MM.1S (cell line): ENCODE data around the gene JSRP1.

Source experiments
- DNase-seq: peaks from one replicate; pipeline ENCODE4 v3.0.0-alpha.2; 2015
- H2AFZ ChIP-seq: fragments of 300-600 bp; sonication (generic); 2 replicates; pipeline ENCODE4 v1.6.0; 2016; ENCODE audit warnings: antibody characterized with exemption, low read length
- H3F3A ChIP-seq: fragments of 300-600 bp; sonication (generic); 2 replicates; pipeline ENCODE4 v1.6.1; 2016; ENCODE audit warnings: mild to moderate bottlenecking, antibody characterized with exemption, low read length, moderate library complexity, mixed read lengths; ENCODE audit not compliant: insufficient read depth
- H3K27ac ChIP-seq: fragments of 300-600 bp; sonication (generic); 2 replicates; pipeline ENCODE4 v1.5.1; 2016; ENCODE audit warnings: mild to moderate bottlenecking, low read length
- H3K27me3 ChIP-seq: fragments of 300-600 bp; sonication (generic); replicated peaks from 2 replicates; pipeline ENCODE4 v1.6.0; 2016; ENCODE audit warnings: low read length; ENCODE audit not compliant: insufficient read depth
- H3K36me3 ChIP-seq: fragments of 300-600 bp; sonication (generic); replicated peaks from 2 replicates; pipeline ENCODE4 v1.6.1; 2016; ENCODE audit warnings: mild to moderate bottlenecking, low read length, mixed read lengths; ENCODE audit not compliant: insufficient read depth
- H3K4me1 ChIP-seq: fragments of 300-600 bp; sonication (generic); 2 replicates; pipeline ENCODE4 v1.6.1; 2016; ENCODE audit warnings: low read length, mixed read lengths
- H3K4me2 ChIP-seq: fragments of 300-600 bp; sonication (generic); 2 replicates; pipeline ENCODE4 v1.6.0; 2016; ENCODE audit warnings: low read depth, low read length
- H3K4me3 ChIP-seq: fragments of 300-600 bp; sonication (generic); 2 replicates; pipeline ENCODE4 v1.5.1; 2016; ENCODE audit warnings: low read length, mixed read lengths
- H3K79me2 ChIP-seq: fragments of 300-600 bp; sonication (generic); 2 replicates; pipeline ENCODE4 v1.6.1; 2016; ENCODE audit warnings: mixed run types, low read length, mixed read lengths
- H3K9ac ChIP-seq: fragments of 300-600 bp; sonication (generic); 2 replicates; pipeline ENCODE4 v1.6.1; 2016; ENCODE audit warnings: low read length, mixed read lengths
- H3K9me2 ChIP-seq: fragments of 300-600 bp; sonication (generic); replicated peaks from 2 replicates; pipeline ENCODE4 v1.6.1; 2016; ENCODE audit warnings: mild to moderate bottlenecking, low read length, mixed read lengths; ENCODE audit not compliant: insufficient read depth
- H3K9me3 ChIP-seq: fragments of 300-600 bp; sonication (generic); replicated peaks from 2 replicates; pipeline ENCODE4 v1.6.1; 2016; ENCODE audit warnings: mild to moderate bottlenecking, low read length, mixed read lengths; ENCODE audit not compliant: insufficient read depth
- H4K20me1 ChIP-seq: fragments of 300-600 bp; sonication (generic); 2 replicates; pipeline ENCODE4 v1.6.1; 2016; ENCODE audit warnings: mild to moderate bottlenecking, low read length, moderate library complexity, mixed read lengths; ENCODE audit not compliant: insufficient read depth
- EZH2 ChIP-seq: fragments of 300-600 bp; sonication (generic); optimal IDR thresholded peaks from 2 replicates; pipeline ENCODE3; 2017; ENCODE audit warnings: low read depth, mild to moderate bottlenecking, antibody characterized with exemption, low read length, mixed read lengths
- EZH2phosphoT487 ChIP-seq: fragments of 300-600 bp; sonication (generic); IDR thresholded peaks from 2 replicates; pipeline ENCODE4 v1.6.1; 2018; ENCODE audit warnings: antibody characterized with exemption, low read length
- TF ChIP-seq, protein P1 (sequence below): fragments of 300-600 bp; sonication (generic); IDR thresholded peaks from 2 replicates; pipeline ENCODE4 v1.5.1; 2016; ENCODE audit warnings: antibody characterized with exemption, low read length, mixed read lengths

The JSRP1 gene, protein sequence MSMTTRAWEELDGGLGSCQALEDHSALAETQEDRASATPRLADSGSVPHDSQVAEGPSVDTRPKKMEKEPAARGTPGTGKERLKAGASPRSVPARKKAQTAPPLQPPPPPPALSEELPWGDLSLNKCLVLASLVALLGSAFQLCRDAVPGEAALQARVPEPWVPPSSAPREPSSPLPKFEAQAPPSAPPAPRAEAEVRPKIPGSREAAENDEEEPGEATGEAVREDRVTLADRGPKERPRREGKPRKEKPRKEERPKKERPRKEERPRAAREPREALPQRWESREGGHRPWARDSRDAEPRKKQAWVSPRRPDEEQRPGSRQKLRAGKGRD

DNA sequence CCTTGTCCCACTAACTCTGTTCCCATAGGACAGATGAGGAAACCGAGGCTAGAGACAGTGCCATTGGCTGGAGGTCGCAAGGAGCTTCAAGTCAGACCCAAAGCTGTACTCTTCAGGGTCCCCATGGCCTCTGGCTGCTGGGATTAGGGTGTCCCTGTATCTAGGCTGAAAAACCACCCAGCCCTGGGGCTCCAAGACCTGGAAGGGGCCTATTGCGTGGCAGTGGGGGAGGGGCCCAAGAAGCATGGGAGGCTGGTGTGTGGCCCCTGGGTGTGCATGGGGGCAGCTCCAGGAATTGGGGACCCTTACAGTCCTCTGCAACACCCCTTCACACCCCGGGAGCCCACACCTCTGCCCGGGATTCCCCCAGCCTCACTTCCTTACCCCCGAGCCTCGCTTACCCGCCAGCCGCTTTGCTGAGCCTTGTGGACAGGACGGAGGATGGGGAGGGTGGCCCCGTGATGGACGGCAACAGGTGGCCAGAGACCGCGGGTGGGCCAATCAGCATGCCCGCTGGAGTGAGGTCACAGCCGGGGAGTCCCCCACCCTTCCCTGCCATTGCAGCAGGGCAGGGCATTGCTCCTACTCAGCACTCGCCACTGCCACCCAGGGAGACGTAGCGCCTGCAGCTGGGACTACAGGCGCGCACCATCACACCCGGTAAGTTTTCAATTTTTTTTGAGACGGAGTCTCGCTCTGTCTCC, at the start of gene JSRP1:
Gene JSRP1 (minus strand): TSS at position 436 of the 704 bp plus-strand sequence. CDS start 1,103 bp downstream, outside the sequence.
- Histone ChIP-seq H3K36me3 (0 out of 2 replicates have a peak, but pooled peaks cover 5% of the 10 kb centered on the region), H3F3A (peaks cover 28% of the 10 kb centered on the region), H3K27ac (peak within 1 kb of the TSS; percentile 95), H3K4me2 (peak within 1 kb of the TSS; percentile 85), H4K20me1 (no peaks in the 10 kb centered on the region), H3K4me3 (peak within 1 kb of the TSS; percentile 70), H2AFZ (0 out of 2 replicates have a peak within 1 kb of the TSS, but pooled peaks have one; percentile 19), H3K9ac (peak within 1 kb of the TSS; percentile 96), H3K79me2 (peaks cover 71% of the 10 kb centered on the region), H3K9me2 (no peaks in the 10 kb centered on the region), H3K9me3 (no peaks in the 10 kb centered on the region), H3K27me3 (no peaks in the 10 kb centered on the region), H3K4me1 (peaks cover 40% of the 10 kb centered on the region)
- DNase-seq = peak; percentile 92
- TF ChIP-seq, protein P1, sequence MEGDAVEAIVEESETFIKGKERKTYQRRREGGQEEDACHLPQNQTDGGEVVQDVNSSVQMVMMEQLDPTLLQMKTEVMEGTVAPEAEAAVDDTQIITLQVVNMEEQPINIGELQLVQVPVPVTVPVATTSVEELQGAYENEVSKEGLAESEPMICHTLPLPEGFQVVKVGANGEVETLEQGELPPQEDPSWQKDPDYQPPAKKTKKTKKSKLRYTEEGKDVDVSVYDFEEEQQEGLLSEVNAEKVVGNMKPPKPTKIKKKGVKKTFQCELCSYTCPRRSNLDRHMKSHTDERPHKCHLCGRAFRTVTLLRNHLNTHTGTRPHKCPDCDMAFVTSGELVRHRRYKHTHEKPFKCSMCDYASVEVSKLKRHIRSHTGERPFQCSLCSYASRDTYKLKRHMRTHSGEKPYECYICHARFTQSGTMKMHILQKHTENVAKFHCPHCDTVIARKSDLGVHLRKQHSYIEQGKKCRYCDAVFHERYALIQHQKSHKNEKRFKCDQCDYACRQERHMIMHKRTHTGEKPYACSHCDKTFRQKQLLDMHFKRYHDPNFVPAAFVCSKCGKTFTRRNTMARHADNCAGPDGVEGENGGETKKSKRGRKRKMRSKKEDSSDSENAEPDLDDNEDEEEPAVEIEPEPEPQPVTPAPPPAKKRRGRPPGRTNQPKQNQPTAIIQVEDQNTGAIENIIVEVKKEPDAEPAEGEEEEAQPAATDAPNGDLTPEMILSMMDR = peak; percentile 24
- no peak for TF ChIP-seq EZH2

DNA sequence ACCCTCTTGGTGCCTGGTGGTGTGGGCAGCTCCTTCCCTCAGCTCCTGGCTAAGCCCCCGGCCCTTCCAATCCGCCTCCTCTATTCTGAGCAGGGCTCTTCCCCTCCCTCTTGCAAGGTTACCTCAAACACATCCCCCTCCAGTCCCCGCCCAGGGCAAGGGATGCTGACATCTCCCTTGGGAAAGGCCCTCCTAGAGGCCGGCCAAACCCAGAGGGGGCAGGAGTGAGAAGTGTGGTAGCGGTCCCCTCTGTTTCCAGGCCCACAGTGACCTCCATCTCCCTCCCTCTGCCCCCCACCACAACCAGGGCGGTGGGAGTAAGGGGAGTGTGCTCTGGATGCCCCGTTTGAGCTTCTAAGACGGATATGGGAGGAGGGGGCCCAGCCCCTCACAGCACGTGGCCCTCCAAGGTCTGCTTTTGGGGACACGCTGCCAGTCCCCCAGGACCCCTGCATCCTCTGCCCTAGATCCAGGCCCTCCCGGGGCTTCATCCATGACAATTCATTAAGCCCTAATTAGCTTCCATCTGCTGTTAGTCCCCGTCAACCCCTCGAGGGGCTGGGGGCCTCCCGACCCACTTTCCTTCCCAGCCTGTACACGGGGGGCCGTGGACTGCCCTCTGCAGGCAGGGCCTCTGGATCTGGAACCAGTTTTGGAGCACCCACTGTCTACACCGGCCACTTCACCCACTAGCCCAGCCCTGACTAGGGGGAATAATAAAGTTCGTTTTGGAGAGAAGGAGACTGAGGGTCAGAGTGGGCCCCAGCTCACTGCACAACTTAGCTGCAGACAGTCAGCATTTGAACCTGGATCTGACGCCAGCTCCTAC, 49.4 kb upstream of the JSRP1 start:
- no peaks in the 10 kb centered on the region for H3F3A ChIP-seq
- no peaks in the 10 kb centered on the region for H4K20me1 ChIP-seq
- no peak overlapping the region for H3K4me2 ChIP-seq
- H3K4me1 ChIP-seq = no peaks in the 10 kb centered on the region
- H3K27ac ChIP-seq = no peak overlapping the region
- H3K27me3 ChIP-seq = peaks cover 93% of the 10 kb centered on the region
- no peak overlapping the region for H2AFZ ChIP-seq
- DNase-seq = no peak
- H3K9me3 ChIP-seq = no peaks in the 10 kb centered on the region
- no peak overlapping the region for H3K9ac ChIP-seq
- no peaks in the 10 kb centered on the region for H3K36me3 ChIP-seq
- H3K79me2 ChIP-seq = no peaks in the 10 kb centered on the region
- H3K4me3 ChIP-seq = no peak overlapping the region
- H3K9me2 ChIP-seq = no peaks in the 10 kb centered on the region
- TF ChIP-seq EZH2 (no peak), EZH2phosphoT487 (no peak)
- TF ChIP-seq, protein P1 = no peak

DNA sequence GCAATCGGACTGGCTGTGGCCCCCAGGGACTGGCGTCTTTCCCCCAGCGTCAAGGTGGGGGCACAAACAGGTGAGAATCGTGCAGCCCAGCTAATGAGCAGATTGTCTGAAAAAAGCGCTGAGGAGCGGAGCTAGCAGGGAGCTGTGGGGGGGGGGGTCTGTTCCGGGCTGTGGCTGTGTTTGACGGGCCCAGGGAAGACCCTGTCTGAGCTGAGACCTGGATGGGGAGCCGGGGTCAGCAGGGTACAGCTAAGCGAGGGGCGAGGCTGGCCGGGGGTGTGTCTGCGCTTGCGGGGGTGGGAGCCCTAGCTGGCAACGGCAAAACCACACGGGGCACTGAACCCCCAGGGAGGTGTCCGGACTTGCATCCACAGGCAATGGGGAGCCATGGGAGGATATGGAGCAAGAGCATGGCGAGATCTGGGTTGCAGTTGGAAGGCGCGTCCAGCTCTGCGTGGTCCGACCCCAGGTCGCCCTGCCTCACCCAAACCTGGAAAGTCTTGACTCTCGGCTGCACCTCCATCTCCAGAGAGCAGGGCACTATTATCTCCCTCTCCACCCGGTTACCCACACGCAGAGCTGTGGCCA, 47.1 kb upstream of the JSRP1 start:
- H3K9me3 ChIP-seq = no peaks in the 10 kb centered on the region
- no peak overlapping the region for H3K27ac ChIP-seq
- no peaks in the 10 kb centered on the region for H3K9me2 ChIP-seq
- H3K4me1 ChIP-seq = no peaks in the 10 kb centered on the region
- no peak overlapping the region for H3K4me2 ChIP-seq
- H3K9ac ChIP-seq = no peak overlapping the region
- H3K27me3 ChIP-seq = peaks cover 74% of the 10 kb centered on the region
- no peak for DNase-seq
- H3K79me2 ChIP-seq = no peaks in the 10 kb centered on the region
- H3K4me3 ChIP-seq = no peak overlapping the region
- H3F3A ChIP-seq = no peaks in the 10 kb centered on the region
- no peaks in the 10 kb centered on the region for H4K20me1 ChIP-seq
- H3K36me3 ChIP-seq = no peaks in the 10 kb centered on the region
- H2AFZ ChIP-seq = no peak overlapping the region
- TF ChIP-seq EZH2 (no peak), EZH2phosphoT487 (no peak)
- TF ChIP-seq, protein P1 = no peak
